ENCODE measurements around the gene ZNF697. TPM values are rescaled to one million over a fixed set of nuclear protein-coding genes. Genes with fewer than 3 reads are reported as not detected.

Gene ZNF697
- 8.2 and 9.6 TPM in 2 replicates for total RNA-seq

DNA sequence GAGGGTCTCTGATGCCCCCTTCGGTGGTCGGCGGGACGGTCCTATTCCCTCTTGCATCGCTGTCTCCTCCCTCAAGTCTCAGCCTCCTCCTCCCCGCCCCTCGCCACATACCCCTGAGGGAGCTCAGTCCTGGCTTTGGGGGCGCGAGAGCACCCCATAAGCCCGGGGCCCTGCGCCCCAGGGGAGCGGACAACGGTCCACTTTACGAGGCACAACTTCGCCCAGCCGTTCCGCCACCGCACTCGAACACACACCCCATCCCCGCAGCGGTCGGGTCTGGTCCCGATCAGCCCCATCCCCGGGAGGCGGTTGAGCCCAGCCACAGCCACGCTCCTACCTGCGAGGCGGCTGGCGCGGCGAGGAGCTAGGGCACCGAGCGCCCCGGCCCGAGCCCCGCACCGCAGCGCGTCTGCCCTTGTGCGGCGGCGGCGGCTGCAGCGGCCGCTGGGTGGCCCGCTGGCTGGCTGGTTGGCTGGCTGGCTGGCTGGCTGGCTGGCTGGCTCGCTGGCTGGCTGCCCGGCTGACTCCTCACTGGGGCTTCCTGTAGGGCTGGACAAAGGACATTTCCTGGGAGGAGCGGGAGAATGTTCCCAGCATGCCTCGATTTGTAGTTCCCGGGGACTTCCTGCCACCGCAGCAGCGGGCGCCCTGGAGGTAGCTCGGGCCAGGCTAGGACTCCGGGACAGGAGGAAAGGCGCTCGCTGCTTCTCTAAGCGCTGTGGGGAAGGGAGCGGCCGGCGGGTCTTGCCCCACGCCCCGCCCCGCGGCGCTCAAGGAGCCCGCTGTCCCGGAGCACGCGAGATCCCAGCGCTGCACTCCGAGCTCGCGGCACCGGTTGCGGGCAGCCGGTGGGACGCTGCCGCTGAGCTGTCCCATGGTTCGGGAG lies at the start of gene ZNF697:
ZNF697 (minus strand) TSS at position 533 of the 886 bp plus-strand sequence. CDS start 22,166 bp downstream, outside the sequence.

Other genes with a start within 250 kb of the ZNF697 start
- gene HSD3B2, start 233.1 kb downstream of the ZNF697 start, total RNA-seq, result not detected in 2 replicates
- not detected in 2 replicates for gene HSD3B1, start 141.1 kb downstream of the ZNF697 start, total RNA-seq
- gene PHGDH, start 63.7 kb upstream of the ZNF697 start, total RNA-seq, result 310 and 402 TPM in 2 replicates
- gene HMGCS2, start 120.6 kb upstream of the ZNF697 start, total RNA-seq, result not detected in 2 replicates
- gene REG4, start 163.2 kb upstream of the ZNF697 start, total RNA-seq, result not detected in 2 replicates
- gene ADAM30, start 248.2 kb upstream of the ZNF697 start, total RNA-seq, result not detected in 2 replicates